ENCODE measurements around the gene MCM3AP. TPM values are rescaled to one million over a fixed set of nuclear protein-coding genes. Genes with fewer than 3 reads are reported as not detected.
"Not testable (repeated sequence)": the region's sequence is repeated elsewhere in the genome, so short reads cannot be mapped to it uniquely, and the experiment has no call there.

Gene MCM3AP
- total and polyA plus RNA-seq, 9 donors = 45.4 to 71.2 (median 52.2) TPM

GRCh38 chr21:46312949-46313348 is 27.5 kb upstream of the MCM3AP start:
- 100% methylated on average over 1 of the region's 5 CpGs for WGBS (ENCODE audit: insufficient coverage)
- no peaks in the 10 kb centered on the region for H3K27me3 ChIP-seq (ENCODE audit: control insufficient read depth, insufficient read depth, low read length)
- no peaks in the 10 kb centered on the region for H3K4me1 ChIP-seq (ENCODE audit: control insufficient read depth, insufficient read depth, low read length)
- no peaks in the 10 kb centered on the region for H3K9me3 ChIP-seq (replicated peaks; ENCODE audit: control insufficient read depth, low read depth, low read length)
- H3K27ac ChIP-seq (ENCODE audit: low read length) = no peak overlapping the region
- DNase-seq = no peak
- peaks cover 45% of the 10 kb centered on the region for H3K36me3 ChIP-seq (ENCODE audit: control insufficient read depth, insufficient read depth, low read length)
- no peak overlapping the region for H3K4me3 ChIP-seq (ENCODE audit: low read length)

- no peaks in the 10 kb centered on the region for H3K27me3 ChIP-seq (ENCODE audit: control insufficient read depth, insufficient read depth, low read length)
- no peak overlapping the region for H3K4me3 ChIP-seq (ENCODE audit: low read length)
- H3K9me3 ChIP-seq (replicated peaks; ENCODE audit: control insufficient read depth, low read depth, low read length) = no peaks in the 10 kb centered on the region
- H3K27ac ChIP-seq (ENCODE audit: low read length) = no peak overlapping the region
- peaks cover 44% of the 10 kb centered on the region for H3K36me3 ChIP-seq (ENCODE audit: control insufficient read depth, insufficient read depth, low read length)
- H3K4me1 ChIP-seq (ENCODE audit: control insufficient read depth, insufficient read depth, low read length) = no peaks in the 10 kb centered on the region
- DNase-seq = no peak
Measured at GRCh38 chr21:46311568-46311967, 26.2 kb upstream of the MCM3AP start.

- H3K4me1 ChIP-seq (ENCODE audit: control insufficient read depth, insufficient read depth, low read length); H3K9me3 ChIP-seq (replicated peaks; ENCODE audit: control insufficient read depth, low read depth, low read length); H3K27ac ChIP-seq (ENCODE audit: low read length); H3K4me3 ChIP-seq (ENCODE audit: low read length); H3K27me3 ChIP-seq (ENCODE audit: control insufficient read depth, insufficient read depth, low read length); DNase-seq: not testable (repeated sequence)
- WGBS (ENCODE audit: insufficient coverage) = no CpG with 5 or more reads among the region's 8 CpGs
- peaks cover 38% of the 10 kb centered on the region for H3K36me3 ChIP-seq (ENCODE audit: control insufficient read depth, insufficient read depth, low read length)
Measured at GRCh38 chr21:46310260-46310659, 24.8 kb upstream of the MCM3AP start.

- H3K4me1 ChIP-seq (ENCODE audit: control insufficient read depth, insufficient read depth, low read length) = no peaks in the 10 kb centered on the region
- WGBS (ENCODE audit: insufficient coverage) = 80% methylated on average over 1 of the region's 2 CpGs
- no peak overlapping the region for H3K27ac ChIP-seq (ENCODE audit: low read length)
- no peaks in the 10 kb centered on the region for H3K27me3 ChIP-seq (ENCODE audit: control insufficient read depth, insufficient read depth, low read length)
- no peak for DNase-seq
- peaks cover 30% of the 10 kb centered on the region for H3K36me3 ChIP-seq (ENCODE audit: control insufficient read depth, insufficient read depth, low read length)
- H3K4me3 ChIP-seq (ENCODE audit: low read length) = no peak overlapping the region
- H3K9me3 ChIP-seq (replicated peaks; ENCODE audit: control insufficient read depth, low read depth, low read length) = no peaks in the 10 kb centered on the region
Measured at GRCh38 chr21:46308431-46308830, 23.0 kb upstream of the MCM3AP start.

DNA sequence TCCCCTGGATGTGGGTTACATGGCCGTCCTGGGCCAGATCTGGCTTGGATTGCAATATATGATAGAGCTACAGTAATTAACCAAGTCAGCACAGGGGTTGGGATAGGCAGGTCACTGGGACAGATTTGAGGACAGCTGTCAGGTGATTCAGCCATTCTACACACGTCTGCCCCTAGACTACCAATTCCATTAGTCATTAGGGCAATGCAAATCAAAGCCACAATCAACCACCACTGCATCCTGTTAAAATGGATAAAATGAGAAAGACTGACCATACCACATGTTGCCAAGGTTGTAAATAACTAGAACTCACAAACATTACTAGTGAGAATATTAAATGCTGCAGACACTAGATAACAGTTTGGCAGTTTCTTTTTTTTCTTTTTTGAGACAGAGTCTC is 22.2 kb upstream of the MCM3AP start:
- 83% methylated on average over 1 of the region's 2 CpGs for WGBS (ENCODE audit: insufficient coverage)
- no peaks in the 10 kb centered on the region for H3K4me1 ChIP-seq (ENCODE audit: control insufficient read depth, insufficient read depth, low read length)
- peaks cover 24% of the 10 kb centered on the region for H3K36me3 ChIP-seq (ENCODE audit: control insufficient read depth, insufficient read depth, low read length)
- no peak for DNase-seq
- H3K27ac ChIP-seq (ENCODE audit: low read length) = no peak overlapping the region
- no peaks in the 10 kb centered on the region for H3K27me3 ChIP-seq (ENCODE audit: control insufficient read depth, insufficient read depth, low read length)
- no peak overlapping the region for H3K4me3 ChIP-seq (ENCODE audit: low read length)
- no peaks in the 10 kb centered on the region for H3K9me3 ChIP-seq (replicated peaks; ENCODE audit: control insufficient read depth, low read depth, low read length)

GRCh38 chr21:46304955-46305354 is 19.5 kb upstream of the MCM3AP start:
- Histone ChIP-seq H3K9me3 (replicated peaks; ENCODE audit: control insufficient read depth, low read depth, low read length) (no peaks in the 10 kb centered on the region), H3K36me3 (ENCODE audit: control insufficient read depth, insufficient read depth, low read length) (peaks cover 39% of the 10 kb centered on the region), H3K4me1 (ENCODE audit: control insufficient read depth, insufficient read depth, low read length) (no peaks in the 10 kb centered on the region), H3K27ac (ENCODE audit: low read length) (no peak overlapping the region), H3K27me3 (ENCODE audit: control insufficient read depth, insufficient read depth, low read length) (no peaks in the 10 kb centered on the region), H3K4me3 (ENCODE audit: low read length) (no peak overlapping the region)
- DNase-seq = no peak
- 98% methylated on average over 9 of the region's 11 CpGs for WGBS (ENCODE audit: insufficient coverage)

DNA sequence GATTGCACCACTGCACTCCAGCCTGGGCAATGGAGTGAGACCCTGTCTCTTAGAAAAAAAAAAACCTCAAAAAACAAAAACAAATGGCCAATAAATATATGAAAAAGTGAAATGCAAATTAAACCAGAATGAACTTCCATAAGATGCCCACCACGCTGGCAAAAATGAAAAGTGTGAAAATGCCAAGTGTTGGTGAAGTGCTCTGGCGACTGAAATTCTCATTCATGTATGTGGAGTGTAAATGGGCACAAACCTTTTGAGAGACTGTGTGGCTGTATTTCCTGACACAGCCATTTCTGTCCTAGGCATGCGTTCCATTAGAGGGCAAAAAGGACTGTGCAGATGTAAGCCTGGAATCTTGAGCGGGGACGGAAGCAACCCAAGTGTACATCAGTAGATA is 19.0 kb upstream of the MCM3AP start:
- no peaks in the 10 kb centered on the region for H3K27me3 ChIP-seq (ENCODE audit: control insufficient read depth, insufficient read depth, low read length)
- 97% methylated on average over 5 of the region's 5 CpGs for WGBS (ENCODE audit: insufficient coverage)
- H3K27ac ChIP-seq (ENCODE audit: low read length) = no peak overlapping the region
- H3K4me3 ChIP-seq (ENCODE audit: low read length) = no peak overlapping the region
- no peaks in the 10 kb centered on the region for H3K4me1 ChIP-seq (ENCODE audit: control insufficient read depth, insufficient read depth, low read length)
- peaks cover 41% of the 10 kb centered on the region for H3K36me3 ChIP-seq (ENCODE audit: control insufficient read depth, insufficient read depth, low read length)
- no peak for DNase-seq
- H3K9me3 ChIP-seq (replicated peaks; ENCODE audit: control insufficient read depth, low read depth, low read length) = no peaks in the 10 kb centered on the region

DNA sequence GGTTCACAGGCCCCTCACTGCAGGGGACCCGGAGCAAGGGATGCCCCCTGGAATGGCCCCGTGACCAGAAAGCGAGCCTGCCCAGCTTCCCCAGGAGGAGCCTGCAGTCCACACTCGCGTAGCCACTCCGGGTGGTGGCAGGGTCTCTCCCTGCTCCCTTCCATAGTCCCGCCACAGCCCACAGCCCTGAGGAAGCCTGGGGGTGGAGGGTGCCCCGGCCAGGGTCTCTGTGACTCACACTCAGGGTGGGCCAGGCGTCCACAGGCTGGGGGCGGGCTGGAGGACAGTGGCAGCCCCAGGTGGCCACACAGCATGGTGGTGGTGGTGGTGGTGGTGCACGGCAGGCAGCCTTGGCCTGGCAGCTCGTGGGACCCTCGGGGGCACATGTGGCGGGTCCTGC is 16.3 kb upstream of the MCM3AP start:
- Histone ChIP-seq H3K27ac (ENCODE audit: low read length) (no peak overlapping the region), H3K4me1 (ENCODE audit: control insufficient read depth, insufficient read depth, low read length) (peaks cover 11% of the 10 kb centered on the region), H3K9me3 (replicated peaks; ENCODE audit: control insufficient read depth, low read depth, low read length) (no peaks in the 10 kb centered on the region), H3K36me3 (ENCODE audit: control insufficient read depth, insufficient read depth, low read length) (peaks cover 32% of the 10 kb centered on the region), H3K4me3 (ENCODE audit: low read length) (no peak overlapping the region), H3K27me3 (ENCODE audit: control insufficient read depth, insufficient read depth, low read length) (no peaks in the 10 kb centered on the region)
- DNase-seq = no peak
- 93% methylated on average over 6 of the region's 14 CpGs for WGBS (ENCODE audit: insufficient coverage)

DNA sequence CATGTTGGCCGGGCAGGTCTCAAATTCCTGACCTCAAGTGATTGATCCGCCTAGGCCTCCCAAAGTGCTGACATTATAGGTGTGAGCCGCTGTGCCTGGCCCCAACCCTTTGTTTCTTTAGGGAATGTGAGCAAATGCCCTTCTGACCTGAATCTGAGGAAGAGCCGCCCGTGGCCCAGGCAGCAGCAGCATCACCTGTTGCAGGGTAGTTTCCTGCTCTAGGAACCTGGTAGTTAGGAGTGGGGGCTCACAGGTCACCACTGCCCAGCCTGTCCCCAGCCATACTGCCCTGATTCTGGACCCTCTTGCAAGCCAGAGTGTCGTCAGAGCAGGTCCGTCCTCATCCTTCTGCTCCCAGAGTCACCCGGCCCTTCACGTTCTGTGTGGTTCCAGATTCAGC is 13.8 kb upstream of the MCM3AP start:
- Histone ChIP-seq H3K27ac (ENCODE audit: low read length) (no peak overlapping the region), H3K4me3 (ENCODE audit: low read length) (no peak overlapping the region), H3K4me1 (ENCODE audit: control insufficient read depth, insufficient read depth, low read length) (peaks cover 30% of the 10 kb centered on the region), H3K27me3 (ENCODE audit: control insufficient read depth, insufficient read depth, low read length) (no peaks in the 10 kb centered on the region), H3K36me3 (ENCODE audit: control insufficient read depth, insufficient read depth, low read length) (peaks cover 23% of the 10 kb centered on the region), H3K9me3 (replicated peaks; ENCODE audit: control insufficient read depth, low read depth, low read length) (no peaks in the 10 kb centered on the region)
- no peak for DNase-seq
- WGBS (ENCODE audit: insufficient coverage) = 90% methylated on average over 9 of the region's 9 CpGs

- WGBS (ENCODE audit: insufficient coverage) = under 1% methylated on average over 77 of the region's 84 CpGs
- peak overlapping the region; percentile 89 for H3K27ac ChIP-seq (ENCODE audit: low read length)
- DNase-seq = peak; percentile 73
Measured at GRCh38 chr21:46297338-46298271, 12.2 kb upstream of the MCM3AP start.

More at GRCh38 chr21:46297338-46298271, 12.2 kb upstream of the MCM3AP start:
- Histone ChIP-seq H3K36me3 (ENCODE audit: control insufficient read depth, insufficient read depth, low read length) (peaks cover 23% of the 10 kb centered on the region), H3K9me3 (replicated peaks; ENCODE audit: control insufficient read depth, low read depth, low read length) (no peaks in the 10 kb centered on the region), H3K4me1 (ENCODE audit: control insufficient read depth, insufficient read depth, low read length) (peaks cover 30% of the 10 kb centered on the region), H3K27me3 (ENCODE audit: control insufficient read depth, insufficient read depth, low read length) (no peaks in the 10 kb centered on the region), H3K4me3 (ENCODE audit: low read length) (peak overlapping the region; percentile 46)
